H1 (cell line): ENCODE measurements around the gene ATF7IP2. TPM values are rescaled to one million over a fixed set of nuclear protein-coding genes. Genes with fewer than 3 reads are reported as not detected.

Experiments used
- BCL11A ChIP-seq, 2 experiments: IDR thresholded peaks; one replicate each; pipeline ENCODE4 v1.6.1; 2011; ENCODE audit warnings: low read depth in 2 of 2, low read length in 2 of 2, mild to moderate bottlenecking in 2 of 2
- CHD7 ChIP-seq: fragments of 300-600 bp; sonication (generic); IDR thresholded peaks from 2 replicates; pipeline ENCODE4 v1.7.1; 2012; ENCODE audit warnings: low read length, moderate library complexity, mild to moderate bottlenecking, inconsistent platforms; ENCODE audit not compliant: insufficient replicate concordance
- EGR1 ChIP-seq: IDR thresholded peaks from 2 replicates; pipeline ENCODE4 v1.6.1; 2011; ENCODE audit warnings: low read depth, low read length, borderline replicate concordance
- EZH2 ChIP-seq: fragments of 200-600 bp; sonication (generic); IDR thresholded peaks from 2 replicates; pipeline ENCODE4 v1.7.1; 2012; ENCODE audit warnings: low read depth, mild to moderate bottlenecking, moderate library complexity, low read length, inconsistent platforms; ENCODE audit not compliant: severe bottlenecking
- polyA plus RNA-seq, 7 experiments: library from polyadenylated mRNA; depleted of rRNA in 3 of 7; stranded (reverse) in 5 of 7; unstranded in 2 of 7; fragments of >200 nt in 5 of 7; fragments of 200-250 nt in 2 of 7; gene quantifications; 1 replicate in 5 of 7; 2 replicates in 1 of 7; 4 replicates in 1 of 7; pipeline versions ENCODE4 v1.2.1 to v1.2.3, GENCODE V29; 2011 to 2013; ENCODE audit warnings: missing spikeins in 2 of 7, mixed read lengths in 2 of 7
- total RNA-seq: library from RNA; stranded (reverse); fragmentation: NEBNext Ultra II Directional; extraction: Animal tissue kit (Norgen Biotek cat#: 25700); gene quantifications from 2 replicates; pipeline ENCODE4 v1.2.1, GENCODE V29; 2021

Gene ATF7IP2
- total and polyA plus RNA-seq, 2 of the 8 experiments (the other 6 are each of a cell fraction or from before 2014, with no cell fraction given), result 28.7 to 32.8 TPM

- TF ChIP-seq CHD7 (no peak), BCL11A (IDR thresholded peaks at IDR 0.05; ENCODE audit: low read depth in 2 of 2, low read length in 2 of 2) (no peak), EZH2 (no peak), EGR1 (no peak)
Measured at GRCh38 chr16:10447289-10447688, 61.4 kb downstream of the ATF7IP2 start (continued).
